ENCODE measurements around the gene GLRX3. TPM values are rescaled to one million over a fixed set of nuclear protein-coding genes. Genes with fewer than 3 reads are reported as not detected.

Gene GLRX3
- polyA plus RNA-seq, 1 donor = 66.0 TPM

GRCh38 chr10:130161331-130161730 is 25.1 kb downstream of the GLRX3 start:
- peaks cover 33% of the 10 kb centered on the region for H3K36me3 ChIP-seq (ENCODE audit: control insufficient read depth, insufficient read depth, low read length)
- no peak overlapping the region for H3K27ac ChIP-seq (ENCODE audit: low read length)
- no peak for DNase-seq
- no CpG with 5 or more reads among the region's 2 CpGs for WGBS (ENCODE audit: insufficient coverage, low lambda C conversion rate)
- no peaks in the 10 kb centered on the region for H3K27me3 ChIP-seq (ENCODE audit: control insufficient read depth, insufficient read depth, low read length)
- H3K9me3 ChIP-seq (ENCODE audit: control insufficient read depth, low read depth, low read length) = no peaks in the 10 kb centered on the region
- no peaks in the 10 kb centered on the region for H3K4me1 ChIP-seq (ENCODE audit: control insufficient read depth, insufficient read depth, low read length)
- no peak overlapping the region for H3K4me3 ChIP-seq (ENCODE audit: low read length)

- peaks cover 45% of the 10 kb centered on the region for H3K36me3 ChIP-seq (ENCODE audit: control insufficient read depth, insufficient read depth, low read length)
- no peak for DNase-seq
- WGBS (ENCODE audit: insufficient coverage, low lambda C conversion rate) = no CpG with 5 or more reads among the region's 7 CpGs
- H3K9me3 ChIP-seq (ENCODE audit: control insufficient read depth, low read depth, low read length) = no peaks in the 10 kb centered on the region
- no peaks in the 10 kb centered on the region for H3K4me1 ChIP-seq (ENCODE audit: control insufficient read depth, insufficient read depth, low read length)
- H3K27me3 ChIP-seq (ENCODE audit: control insufficient read depth, insufficient read depth, low read length) = no peaks in the 10 kb centered on the region
- no peak overlapping the region for H3K4me3 ChIP-seq (ENCODE audit: low read length)
- no peak overlapping the region for H3K27ac ChIP-seq (ENCODE audit: low read length)
These were observed 31.0 kb downstream of the GLRX3 start for GRCh38 chr10:130167193-130167592.

GRCh38 chr10:130167707-130168106 is 31.5 kb downstream of the GLRX3 start:
- Histone ChIP-seq H3K4me3 (ENCODE audit: low read length) (no peak overlapping the region), H3K27ac (ENCODE audit: low read length) (no peak overlapping the region), H3K27me3 (ENCODE audit: control insufficient read depth, insufficient read depth, low read length) (no peaks in the 10 kb centered on the region), H3K36me3 (ENCODE audit: control insufficient read depth, insufficient read depth, low read length) (peaks cover 40% of the 10 kb centered on the region), H3K9me3 (ENCODE audit: control insufficient read depth, low read depth, low read length) (no peaks in the 10 kb centered on the region), H3K4me1 (ENCODE audit: control insufficient read depth, insufficient read depth, low read length) (no peaks in the 10 kb centered on the region)
- no peak for DNase-seq
- no CpG with 5 or more reads among the region's 7 CpGs for WGBS (ENCODE audit: insufficient coverage, low lambda C conversion rate)

GRCh38 chr10:130169136-130169859 is 33.1 kb downstream of the GLRX3 start:
- Histone ChIP-seq H3K36me3 (ENCODE audit: control insufficient read depth, insufficient read depth, low read length) (peaks cover 48% of the 10 kb centered on the region), H3K4me3 (ENCODE audit: low read length) (no peak overlapping the region), H3K27ac (ENCODE audit: low read length) (no peak overlapping the region), H3K9me3 (ENCODE audit: control insufficient read depth, low read depth, low read length) (no peaks in the 10 kb centered on the region), H3K27me3 (ENCODE audit: control insufficient read depth, insufficient read depth, low read length) (no peaks in the 10 kb centered on the region), H3K4me1 (ENCODE audit: control insufficient read depth, insufficient read depth, low read length) (no peaks in the 10 kb centered on the region)
- 67% methylated on average over 1 of the region's 9 CpGs for WGBS (ENCODE audit: insufficient coverage, low lambda C conversion rate)
- DNase-seq = no peak

- peaks cover 52% of the 10 kb centered on the region for H3K36me3 ChIP-seq (ENCODE audit: control insufficient read depth, insufficient read depth, low read length)
- H3K4me3 ChIP-seq (ENCODE audit: low read length) = no peak overlapping the region
- DNase-seq = no peak
- no peak overlapping the region for H3K27ac ChIP-seq (ENCODE audit: low read length)
- WGBS (ENCODE audit: insufficient coverage, low lambda C conversion rate) = no CpG with 5 or more reads among the region's 3 CpGs
- H3K27me3 ChIP-seq (ENCODE audit: control insufficient read depth, insufficient read depth, low read length) = no peaks in the 10 kb centered on the region
- no peaks in the 10 kb centered on the region for H3K4me1 ChIP-seq (ENCODE audit: control insufficient read depth, insufficient read depth, low read length)
- no peaks in the 10 kb centered on the region for H3K9me3 ChIP-seq (ENCODE audit: control insufficient read depth, low read depth, low read length)
These were observed 35.0 kb downstream of the GLRX3 start for GRCh38 chr10:130171196-130171595.

- DNase-seq = no peak
- H3K27ac ChIP-seq (ENCODE audit: low read length) = no peak overlapping the region
- H3K4me3 ChIP-seq (ENCODE audit: low read length) = no peak overlapping the region
- WGBS (ENCODE audit: insufficient coverage, low lambda C conversion rate) = no CpG with 5 or more reads among the region's 2 CpGs
- H3K9me3 ChIP-seq (ENCODE audit: control insufficient read depth, low read depth, low read length) = no peaks in the 10 kb centered on the region
- H3K27me3 ChIP-seq (ENCODE audit: control insufficient read depth, insufficient read depth, low read length) = no peaks in the 10 kb centered on the region
- no peaks in the 10 kb centered on the region for H3K4me1 ChIP-seq (ENCODE audit: control insufficient read depth, insufficient read depth, low read length)
- H3K36me3 ChIP-seq (ENCODE audit: control insufficient read depth, insufficient read depth, low read length) = peaks cover 44% of the 10 kb centered on the region
These were observed 38.1 kb downstream of the GLRX3 start for GRCh38 chr10:130174328-130174727.

GRCh38 chr10:130175074-130175473 is 38.9 kb downstream of the GLRX3 start:
- Histone ChIP-seq H3K4me1 (ENCODE audit: control insufficient read depth, insufficient read depth, low read length) (no peaks in the 10 kb centered on the region), H3K9me3 (ENCODE audit: control insufficient read depth, low read depth, low read length) (no peaks in the 10 kb centered on the region), H3K4me3 (ENCODE audit: low read length) (no peak overlapping the region), H3K27me3 (ENCODE audit: control insufficient read depth, insufficient read depth, low read length) (no peaks in the 10 kb centered on the region), H3K27ac (ENCODE audit: low read length) (no peak overlapping the region), H3K36me3 (ENCODE audit: control insufficient read depth, insufficient read depth, low read length) (peaks cover 42% of the 10 kb centered on the region)
- no CpG with 5 or more reads among the region's 4 CpGs for WGBS (ENCODE audit: insufficient coverage, low lambda C conversion rate)
- no peak for DNase-seq

GRCh38 chr10:130177250-130177649 is 41.1 kb downstream of the GLRX3 start:
- WGBS (ENCODE audit: insufficient coverage, low lambda C conversion rate) = 33% methylated on average over 1 of the region's 7 CpGs

GRCh38 chr10:130179640-130180039 is 43.4 kb downstream of the GLRX3 start:
- Histone ChIP-seq H3K27me3 (ENCODE audit: control insufficient read depth, insufficient read depth, low read length) (no peaks in the 10 kb centered on the region), H3K4me3 (ENCODE audit: low read length) (no peak overlapping the region), H3K36me3 (ENCODE audit: control insufficient read depth, insufficient read depth, low read length) (peaks cover 64% of the 10 kb centered on the region), H3K9me3 (ENCODE audit: control insufficient read depth, low read depth, low read length) (no peaks in the 10 kb centered on the region), H3K4me1 (ENCODE audit: control insufficient read depth, insufficient read depth, low read length) (no peaks in the 10 kb centered on the region), H3K27ac (ENCODE audit: low read length) (no peak overlapping the region)
- 10% methylated on average over 2 of the region's 4 CpGs for WGBS (ENCODE audit: insufficient coverage, low lambda C conversion rate)
- peak in 1 of 2 donors; percentile 34 for DNase-seq

More at GRCh38 chr10:130177250-130177649, 41.1 kb downstream of the GLRX3 start:
- H3K27ac ChIP-seq (ENCODE audit: low read length) = no peak overlapping the region
- no peaks in the 10 kb centered on the region for H3K4me1 ChIP-seq (ENCODE audit: control insufficient read depth, insufficient read depth, low read length)
- H3K9me3 ChIP-seq (ENCODE audit: control insufficient read depth, low read depth, low read length) = no peaks in the 10 kb centered on the region
- peak in 1 of 2 donors; percentile 14 for DNase-seq
- H3K27me3 ChIP-seq (ENCODE audit: control insufficient read depth, insufficient read depth, low read length) = no peaks in the 10 kb centered on the region
- peaks cover 56% of the 10 kb centered on the region for H3K36me3 ChIP-seq (ENCODE audit: control insufficient read depth, insufficient read depth, low read length)
- H3K4me3 ChIP-seq (ENCODE audit: low read length) = no peak overlapping the region

- no peak for DNase-seq
- WGBS (ENCODE audit: insufficient coverage, low lambda C conversion rate) = no CpG with 5 or more reads among the region's 1 CpG
- peaks cover 67% of the 10 kb centered on the region for H3K36me3 ChIP-seq (ENCODE audit: control insufficient read depth, insufficient read depth, low read length)
- no peak overlapping the region for H3K4me3 ChIP-seq (ENCODE audit: low read length)
- no peaks in the 10 kb centered on the region for H3K27me3 ChIP-seq (ENCODE audit: control insufficient read depth, insufficient read depth, low read length)
- H3K9me3 ChIP-seq (ENCODE audit: control insufficient read depth, low read depth, low read length) = no peaks in the 10 kb centered on the region
- no peaks in the 10 kb centered on the region for H3K4me1 ChIP-seq (ENCODE audit: control insufficient read depth, insufficient read depth, low read length)
- no peak overlapping the region for H3K27ac ChIP-seq (ENCODE audit: low read length)
These were observed 44.2 kb downstream of the GLRX3 start for GRCh38 chr10:130180416-130180815.

GRCh38 chr10:130181858-130182257 is 45.7 kb downstream of the GLRX3 start:
- Histone ChIP-seq H3K9me3 (ENCODE audit: control insufficient read depth, low read depth, low read length) (no peaks in the 10 kb centered on the region), H3K4me3 (ENCODE audit: low read length) (no peak overlapping the region), H3K27ac (ENCODE audit: low read length) (no peak overlapping the region), H3K27me3 (ENCODE audit: control insufficient read depth, insufficient read depth, low read length) (no peaks in the 10 kb centered on the region), H3K4me1 (ENCODE audit: control insufficient read depth, insufficient read depth, low read length) (no peaks in the 10 kb centered on the region), H3K36me3 (ENCODE audit: control insufficient read depth, insufficient read depth, low read length) (peaks cover 73% of the 10 kb centered on the region)
- DNase-seq = no peak
- no CpG with 5 or more reads among the region's 5 CpGs for WGBS (ENCODE audit: insufficient coverage, low lambda C conversion rate)
